Measurements from ENCODE around the gene AXIN2.

Gene AXIN2

DNA sequence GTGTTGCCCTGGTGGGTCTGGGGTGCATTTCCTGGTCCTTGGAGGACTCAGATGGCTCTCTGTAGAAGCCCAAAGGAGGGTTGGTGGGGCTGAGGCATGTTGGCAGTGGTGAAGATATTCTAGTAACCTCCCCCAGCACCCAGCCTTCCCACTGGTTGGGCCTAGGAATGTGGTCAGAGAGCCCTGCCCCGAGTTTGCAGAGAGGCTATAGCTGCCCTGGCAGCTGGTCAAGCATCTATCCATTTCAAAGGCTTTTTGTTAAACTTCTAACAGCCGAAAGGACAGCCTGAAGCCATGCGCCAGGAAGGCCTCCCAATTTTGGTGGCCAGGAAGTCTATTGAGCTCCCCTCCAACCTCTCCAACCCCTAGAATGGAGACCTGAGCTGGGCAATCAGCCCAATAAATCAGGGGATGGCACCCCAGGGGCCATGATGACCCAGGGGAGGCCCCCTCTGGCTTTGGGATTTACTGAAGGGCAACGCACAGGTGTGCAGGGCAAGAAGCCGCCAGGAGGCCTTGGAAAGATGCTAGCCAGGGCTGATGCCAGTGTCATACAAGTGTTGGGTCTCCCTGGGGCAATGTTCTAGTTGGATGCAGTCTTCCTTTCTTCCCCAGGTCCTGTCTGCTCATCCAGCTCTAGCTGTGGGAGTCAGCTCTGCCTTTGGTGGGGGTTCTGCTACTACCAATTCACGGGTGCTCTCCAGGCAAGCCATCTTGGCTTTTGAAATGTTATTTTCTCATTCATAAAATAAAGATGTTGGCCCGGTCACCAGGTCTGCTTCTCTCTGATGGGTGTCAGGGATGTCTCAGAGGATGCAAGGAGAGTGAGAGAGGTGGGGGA, 30.9 kb upstream of the AXIN2 start:
- DNase-seq (ENCODE audit: low spot score): no peak
- in situ Hi-C loops (cut with MboI; ENCODE audit: low sequenced_read_pairs, unreplicated experiment): no loop called here
- TF ChIP-seq, protein P1, sequence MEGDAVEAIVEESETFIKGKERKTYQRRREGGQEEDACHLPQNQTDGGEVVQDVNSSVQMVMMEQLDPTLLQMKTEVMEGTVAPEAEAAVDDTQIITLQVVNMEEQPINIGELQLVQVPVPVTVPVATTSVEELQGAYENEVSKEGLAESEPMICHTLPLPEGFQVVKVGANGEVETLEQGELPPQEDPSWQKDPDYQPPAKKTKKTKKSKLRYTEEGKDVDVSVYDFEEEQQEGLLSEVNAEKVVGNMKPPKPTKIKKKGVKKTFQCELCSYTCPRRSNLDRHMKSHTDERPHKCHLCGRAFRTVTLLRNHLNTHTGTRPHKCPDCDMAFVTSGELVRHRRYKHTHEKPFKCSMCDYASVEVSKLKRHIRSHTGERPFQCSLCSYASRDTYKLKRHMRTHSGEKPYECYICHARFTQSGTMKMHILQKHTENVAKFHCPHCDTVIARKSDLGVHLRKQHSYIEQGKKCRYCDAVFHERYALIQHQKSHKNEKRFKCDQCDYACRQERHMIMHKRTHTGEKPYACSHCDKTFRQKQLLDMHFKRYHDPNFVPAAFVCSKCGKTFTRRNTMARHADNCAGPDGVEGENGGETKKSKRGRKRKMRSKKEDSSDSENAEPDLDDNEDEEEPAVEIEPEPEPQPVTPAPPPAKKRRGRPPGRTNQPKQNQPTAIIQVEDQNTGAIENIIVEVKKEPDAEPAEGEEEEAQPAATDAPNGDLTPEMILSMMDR (IDR thresholded peaks at IDR 0.05; ENCODE audit: borderline replicate concordance, control extremely low read depth, extremely low read depth, insufficient read depth, missing control alignments): no peak

DNA sequence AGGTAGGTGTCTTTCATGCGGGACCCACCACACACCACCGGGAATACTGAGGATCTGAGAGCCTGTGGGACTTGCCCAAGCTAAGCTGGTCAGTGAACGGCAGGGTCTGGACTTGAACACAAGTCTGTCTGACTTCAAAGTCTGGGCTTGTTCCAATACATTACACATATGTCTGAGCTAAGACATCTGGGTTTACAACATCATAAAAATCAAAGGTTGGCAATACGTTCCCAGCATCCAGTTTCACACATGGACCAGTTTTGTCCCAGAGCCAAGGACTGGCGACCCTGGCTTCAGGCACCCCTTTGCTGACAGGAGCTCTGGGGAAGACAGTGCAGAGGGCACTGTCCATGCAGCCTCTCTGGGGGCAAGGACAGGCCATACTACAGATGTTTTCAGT, 27.9 kb upstream of the AXIN2 start:
- TF ChIP-seq, protein P1 (IDR thresholded peaks at IDR 0.05; ENCODE audit: borderline replicate concordance, control extremely low read depth, extremely low read depth, insufficient read depth, missing control alignments): no peak
- in situ Hi-C loops (cut with MboI; ENCODE audit: low sequenced_read_pairs, unreplicated experiment): no loop called here
- no peak for DNase-seq (ENCODE audit: low spot score)

DNA sequence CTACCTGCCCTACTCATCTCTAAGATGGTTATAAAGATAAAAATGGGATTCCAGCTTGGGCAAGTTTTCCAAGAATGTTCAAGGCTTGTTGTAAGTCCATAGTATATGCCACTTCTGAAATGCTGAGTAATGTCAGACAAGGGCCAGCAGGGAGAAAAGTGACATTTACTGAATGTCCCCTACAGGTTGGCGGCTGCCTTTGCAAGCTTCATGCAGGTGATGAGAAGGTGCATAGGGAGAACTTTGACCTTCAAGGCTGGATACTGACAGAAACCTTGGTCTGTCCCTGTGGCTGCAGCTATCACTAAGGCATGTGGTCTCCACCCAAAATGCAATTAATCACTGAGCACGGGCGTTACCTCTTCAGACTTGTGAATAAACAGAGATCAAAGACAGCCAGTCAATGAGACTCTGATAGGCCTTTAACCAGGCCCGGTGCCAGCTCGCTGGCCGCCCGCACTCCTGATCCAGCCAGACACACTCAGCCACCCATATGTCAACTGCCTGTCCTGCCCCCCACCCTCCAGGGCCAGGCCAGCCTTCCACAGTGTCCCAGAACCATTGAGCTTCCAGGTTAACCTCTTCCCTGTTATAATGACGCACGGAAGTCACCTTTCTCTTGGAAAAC, 26.8 kb upstream of the AXIN2 start:
- no peak for DNase-seq (ENCODE audit: low spot score)
- TF ChIP-seq, protein P1 (IDR thresholded peaks at IDR 0.05; ENCODE audit: borderline replicate concordance, control extremely low read depth, extremely low read depth, insufficient read depth, missing control alignments): no peak
- in situ Hi-C loops (cut with MboI; ENCODE audit: low sequenced_read_pairs, unreplicated experiment): no loop called here

DNA sequence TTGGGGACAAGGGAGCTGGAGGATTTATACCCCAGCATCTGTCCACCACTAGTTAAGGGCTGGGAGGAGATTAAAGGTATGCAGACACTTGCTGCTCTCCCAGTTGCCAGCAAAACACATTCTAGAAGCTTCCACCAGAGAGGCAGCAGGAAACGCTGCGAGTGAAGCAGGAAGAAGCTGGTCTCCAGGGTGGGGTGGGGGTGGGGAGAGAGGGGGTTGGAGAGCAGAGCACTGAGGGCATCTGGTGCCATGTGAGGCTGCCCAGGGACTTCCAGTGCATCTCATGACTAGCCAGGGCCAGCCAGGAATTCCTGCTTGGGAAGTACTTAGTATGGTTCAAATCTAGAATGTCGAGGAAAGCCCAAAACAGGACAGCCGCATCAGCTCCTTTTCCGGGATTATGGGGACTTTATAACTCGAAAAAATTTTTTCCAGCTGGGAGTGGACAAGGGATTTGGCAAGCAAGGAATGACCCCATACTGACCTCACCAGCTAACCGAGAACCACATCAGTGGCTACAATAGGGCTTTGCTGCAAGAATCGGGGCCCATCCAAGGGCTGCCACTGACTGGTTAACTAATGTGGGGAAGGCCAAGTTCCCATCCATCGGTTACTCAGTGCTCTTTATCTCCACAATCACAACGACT, 26.2 kb upstream of the AXIN2 start:
- DNase-seq (ENCODE audit: low spot score): no peak
- in situ Hi-C loops (cut with MboI; ENCODE audit: low sequenced_read_pairs, unreplicated experiment): no loop called here
- TF ChIP-seq, protein P1 (IDR thresholded peaks at IDR 0.05; ENCODE audit: borderline replicate concordance, control extremely low read depth, extremely low read depth, insufficient read depth, missing control alignments): no peak

DNA sequence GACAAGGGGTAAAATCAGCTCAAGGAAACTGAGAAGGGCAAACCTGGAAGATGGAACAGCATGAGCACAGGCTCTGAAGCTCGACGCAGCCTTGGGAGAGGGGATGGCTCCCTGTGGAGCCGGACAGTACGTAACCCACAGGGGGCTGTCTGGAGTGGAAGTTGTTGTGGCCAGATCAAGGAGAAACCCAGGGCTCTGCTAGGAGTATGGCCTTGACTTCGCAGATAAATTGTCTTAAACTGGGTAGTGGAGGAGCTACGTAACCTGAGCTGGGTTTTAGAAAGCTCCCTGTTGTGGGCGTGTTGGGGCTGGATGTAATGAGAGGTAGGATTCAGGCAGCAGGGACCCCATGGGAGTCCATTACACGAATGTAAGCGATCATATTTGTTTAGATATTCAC, 25.5 kb upstream of the AXIN2 start:
- in situ Hi-C loops (cut with MboI; ENCODE audit: low sequenced_read_pairs, unreplicated experiment): no loop called here
- TF ChIP-seq, protein P1 (IDR thresholded peaks at IDR 0.05; ENCODE audit: borderline replicate concordance, control extremely low read depth, extremely low read depth, insufficient read depth, missing control alignments): no peak
- DNase-seq (ENCODE audit: low spot score): no peak

DNA sequence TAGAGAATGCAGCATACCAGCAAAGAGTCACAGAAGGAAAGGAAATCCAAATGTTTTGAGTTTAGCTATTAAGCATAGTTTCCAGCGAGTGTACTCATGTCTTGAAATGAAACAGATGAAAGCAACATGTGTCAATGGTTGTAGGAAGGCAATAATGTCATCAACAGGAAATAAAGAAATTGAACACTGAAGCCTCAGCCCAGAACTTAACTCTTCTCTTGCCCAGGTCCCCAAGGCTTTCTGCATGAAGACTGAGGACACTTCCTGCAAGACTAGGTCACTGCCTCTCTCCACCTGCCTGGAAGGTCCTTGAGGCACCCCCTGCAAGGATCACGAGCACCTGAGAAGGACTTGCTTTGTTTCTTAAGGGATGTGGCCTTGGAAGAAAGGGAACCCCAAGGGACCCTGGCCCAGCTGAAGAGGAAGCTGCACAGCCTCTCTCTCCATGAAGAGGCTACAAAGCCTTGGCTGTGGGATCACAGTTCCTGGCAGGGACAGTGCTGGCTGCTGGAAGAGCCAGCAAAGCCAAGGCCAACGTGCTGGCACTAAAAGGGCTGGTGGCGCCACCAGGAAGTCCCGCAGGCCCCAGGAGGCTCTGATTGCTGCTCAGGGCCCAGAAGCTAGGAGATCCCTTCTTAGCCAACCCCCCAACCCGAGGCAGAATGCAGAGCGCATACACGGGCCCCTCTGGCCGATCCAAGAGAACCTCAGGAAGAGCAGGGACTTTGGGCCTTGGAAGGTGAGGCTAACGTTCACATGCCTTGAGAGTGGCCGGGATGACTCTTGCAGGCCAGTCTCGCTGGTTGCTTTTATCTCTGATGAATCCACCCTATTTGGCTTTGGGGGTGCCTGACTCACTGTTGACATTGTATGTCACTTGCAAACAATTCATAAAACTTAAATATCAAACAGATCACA, 23.4 kb upstream of the AXIN2 start:
- TF ChIP-seq, protein P1 (IDR thresholded peaks at IDR 0.05; ENCODE audit: borderline replicate concordance, control extremely low read depth, extremely low read depth, insufficient read depth, missing control alignments): no peak
- in situ Hi-C loops (cut with MboI; ENCODE audit: low sequenced_read_pairs, unreplicated experiment): no loop called here
- DNase-seq (ENCODE audit: low spot score): no peak
